Measurements from ENCODE around the gene PIK3C2G. TPM values are rescaled to one million over a fixed set of nuclear protein-coding genes. Genes with fewer than 3 reads are reported as not detected.

The PIK3C2G gene
- total and polyA plus RNA-seq, 2 of the 4 experiments (the other 2 are of a cell fraction), result not detected

DNA sequence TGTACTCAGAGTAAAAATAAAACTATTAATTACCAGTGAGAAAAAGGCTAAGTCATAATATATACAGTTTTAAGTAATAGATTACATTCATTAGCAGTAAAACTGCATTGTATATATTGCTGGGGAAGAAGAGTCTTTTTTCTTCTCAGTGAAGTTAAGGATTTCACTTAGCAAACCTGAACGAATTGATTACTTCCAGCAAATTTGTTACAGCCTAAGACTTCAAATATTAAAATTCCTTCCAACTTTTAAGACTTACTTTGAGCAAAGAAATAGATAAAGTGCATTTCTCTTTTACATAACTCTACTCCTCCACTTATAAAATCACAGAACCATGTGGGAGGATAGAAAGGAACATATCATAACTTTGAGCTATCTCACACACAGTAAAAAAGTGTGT is 43.3 kb downstream of the PIK3C2G start:
- Histone ChIP-seq H2BK15ac (ENCODE audit: low read depth, low read length) (no peak overlapping the region), H2AFZ (replicated peaks; ENCODE audit: low read length, poor library complexity) (no peak overlapping the region), H3K9me1 (ENCODE audit: insufficient read depth, low read length) (no peaks in the 10 kb centered on the region), H4K20me1 (ENCODE audit: insufficient read depth, low read length) (no peaks in the 10 kb centered on the region), H4K91ac (ENCODE audit: insufficient read depth, low read depth, low read length) (no peak overlapping the region), H4K5ac (ENCODE audit: low read depth, low read length) (no peak overlapping the region), H3K9ac (ENCODE audit: low read depth, low read length) (no peak overlapping the region), H3K27ac (ENCODE audit: insufficient read depth, low read length) (no peak overlapping the region), H2BK120ac (ENCODE audit: low read depth, low read length) (no peak overlapping the region), H4K8ac (ENCODE audit: low read depth in 2 of 2, low read length in 2 of 2) (no peak overlapping the region), H3K56ac (ENCODE audit: extremely low read depth, insufficient read depth, low read length) (no peak overlapping the region), H3K36me3 (ENCODE audit: control insufficient read depth, insufficient read depth, low read length) (no peaks in the 10 kb centered on the region), H3K4ac (ENCODE audit: low read depth, low read length) (no peak overlapping the region), H2AK5ac (ENCODE audit: low read depth, low read length) (no peak overlapping the region), H3K14ac (replicated peaks; ENCODE audit: low read depth, low read length) (no peak overlapping the region), H3K9me3 (ENCODE audit: control insufficient read depth, insufficient read depth, low read length) (peaks cover 2% of the 10 kb centered on the region), H2BK5ac (ENCODE audit: low read depth, low read length, poor library complexity, severe bottlenecking) (no peak overlapping the region), H3K79me1 (ENCODE audit: low read depth in 1 of 2, low read length in 2 of 2) (no peaks in the 10 kb centered on the region), H3K18ac (ENCODE audit: low read depth, low read length) (no peak overlapping the region), H3K23ac (ENCODE audit: low read depth, low read length) (no peak overlapping the region), H2BK20ac (ENCODE audit: low read depth, low read length) (no peak overlapping the region), H3K4me1 (ENCODE audit: control insufficient read depth, insufficient read depth, low read length) (no peaks in the 10 kb centered on the region), H3K27me3 (ENCODE audit: control insufficient read depth, insufficient read depth, low read length) (no peaks in the 10 kb centered on the region), H3K4me3 (ENCODE audit: insufficient read depth, low read depth, low read length) (no peak overlapping the region), H3K4me2 (ENCODE audit: low read depth, low read length) (no peak overlapping the region), H2AK9ac (replicated peaks; ENCODE audit: low read depth, low read length, poor library complexity) (no peak overlapping the region)
- dilution Hi-C loops (cut with HindIII; ENCODE audit: low sequenced_read_pairs, unreplicated experiment) (no loop called here), intact Hi-C loops (cut with micrococcal nuclease) (loop anchor here (5.0 kb wide), 1 partner anchor 47 kb away; no protein-coding TSS in a partner anchor), in situ Hi-C loops (cut with MboI; ENCODE audit: low sequenced_read_pairs) (no loop called here)
- WGBS, 2 experiments (ENCODE audit: extremely low coverage in 2 of 2, insufficient read length in 1 of 2), result no CpG with 5 or more reads among the region's 1 CpG
- CTCF ChIA-PET, result interaction anchor here (1.3 kb wide), 1 partner anchor 14 kb away, joined by 3 read pairs; no protein-coding TSS in a partner anchor
- DNase-seq (no peak), ATAC-seq (ENCODE audit: low read depth) (no peak)
- TF ChIP-seq SMC3 (IDR thresholded peaks at IDR 0.05; ENCODE audit: low read depth, low read length) (no peak), FOS (IDR thresholded peaks at IDR 0.05; ENCODE audit: low read depth, low read length) (no peak), RFX5 (IDR thresholded peaks at IDR 0.05; ENCODE audit: low read depth, low read length) (no peak), CEBPB (IDR thresholded peaks at IDR 0.05; ENCODE audit: low read depth, low read length) (no peak), MXI1 (IDR thresholded peaks at IDR 0.05; ENCODE audit: borderline replicate concordance, low read depth, low read length) (no peak), POLR2A (IDR thresholded peaks at IDR 0.05; ENCODE audit: low read depth, low read length) (no peak), USF2 (IDR thresholded peaks at IDR 0.05; ENCODE audit: low read depth, low read length) (no peak), CHD1 (IDR thresholded peaks at IDR 0.05; ENCODE audit: low read depth, low read length) (no peak), MAZ (IDR thresholded peaks at IDR 0.05; ENCODE audit: borderline replicate concordance, low read depth, low read length) (no peak), RCOR1 (IDR thresholded peaks at IDR 0.05; ENCODE audit: insufficient replicate concordance, low read length) (no peak), RAD21 (IDR thresholded peaks at IDR 0.05; ENCODE audit: low read length) (no peak), NFE2L2 (IDR thresholded peaks at IDR 0.05; ENCODE audit: low read depth, low read length) (no peak), MAFK (IDR thresholded peaks at IDR 0.05; ENCODE audit: low read depth, low read length) (no peak), BHLHE40 (IDR thresholded peaks at IDR 0.05; ENCODE audit: low read depth, low read length) (no peak), CTCF (conservative IDR thresholded peaks at IDR 0.05; ENCODE audit: low read depth, low read length) (no peak)
- TF ChIP-seq, protein P1, sequence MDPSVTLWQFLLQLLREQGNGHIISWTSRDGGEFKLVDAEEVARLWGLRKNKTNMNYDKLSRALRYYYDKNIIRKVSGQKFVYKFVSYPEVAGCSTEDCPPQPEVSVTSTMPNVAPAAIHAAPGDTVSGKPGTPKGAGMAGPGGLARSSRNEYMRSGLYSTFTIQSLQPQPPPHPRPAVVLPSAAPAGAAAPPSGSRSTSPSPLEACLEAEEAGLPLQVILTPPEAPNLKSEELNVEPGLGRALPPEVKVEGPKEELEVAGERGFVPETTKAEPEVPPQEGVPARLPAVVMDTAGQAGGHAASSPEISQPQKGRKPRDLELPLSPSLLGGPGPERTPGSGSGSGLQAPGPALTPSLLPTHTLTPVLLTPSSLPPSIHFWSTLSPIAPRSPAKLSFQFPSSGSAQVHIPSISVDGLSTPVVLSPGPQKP (IDR thresholded peaks at IDR 0.05; ENCODE audit: borderline replicate concordance, low read depth, low read length), result no peak
- BruUV-seq (replicated peaks), result no TSS peak
- POLR2A ChIA-PET (ENCODE audit: unreplicated experiment), result no interaction called here

All from IMR-90 (cell line).